ENCODE results near the gene SLC26A4.

Gene SLC26A4

GRCh38 chr7:107661081-107661864, 645 bp downstream of the SLC26A4 start:
- DNase-seq, result peak; percentile 60

DNA sequence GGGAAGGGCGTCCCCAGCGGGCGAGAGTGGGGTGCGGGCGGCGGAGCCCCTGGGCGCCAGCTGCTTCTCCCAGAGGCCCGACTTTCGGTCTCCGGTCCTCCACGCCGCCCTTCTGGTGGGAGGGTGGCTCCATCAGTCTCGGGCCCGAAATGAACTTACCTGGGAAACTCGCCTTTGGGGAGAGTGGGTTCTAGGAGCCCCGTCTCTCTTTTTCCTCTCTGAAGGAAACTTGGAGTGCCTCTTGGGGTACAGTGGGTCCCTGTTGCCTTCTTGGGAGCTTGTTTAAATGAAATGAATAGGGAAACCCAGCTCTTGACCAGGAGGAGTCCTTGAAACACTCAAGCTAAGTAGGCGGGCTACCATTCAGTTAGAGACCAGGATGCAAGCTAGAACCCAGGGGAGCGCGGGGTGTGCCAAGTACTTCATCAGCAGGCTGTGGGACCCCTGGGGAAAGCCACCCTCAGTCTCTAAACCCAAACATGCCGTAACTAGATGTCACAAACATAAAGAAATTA, 1.3 kb downstream of the SLC26A4 start:
- no peak for DNase-seq

DNA sequence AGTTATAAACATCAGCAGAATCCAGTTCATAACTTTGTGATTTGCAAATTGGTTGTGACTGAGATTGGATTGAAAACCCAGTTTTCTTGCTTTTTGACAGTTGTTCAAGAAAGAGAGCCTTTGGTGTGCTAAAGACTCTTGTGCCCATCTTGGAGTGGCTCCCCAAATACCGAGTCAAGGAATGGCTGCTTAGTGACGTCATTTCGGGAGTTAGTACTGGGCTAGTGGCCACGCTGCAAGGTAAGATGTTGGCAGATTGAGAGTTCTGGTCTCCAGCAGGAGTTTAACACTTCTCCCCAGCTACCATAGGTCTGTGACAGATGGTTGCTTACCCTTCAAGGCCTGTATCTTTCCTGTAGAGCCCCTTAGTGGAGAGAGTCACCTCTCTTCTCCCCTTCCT, 2.6 kb downstream of the SLC26A4 start:
- DNase-seq, result no peak

GRCh38 chr7:107666790-107667189, 6.2 kb downstream of the SLC26A4 start:
- no peak for DNase-seq

DNA sequence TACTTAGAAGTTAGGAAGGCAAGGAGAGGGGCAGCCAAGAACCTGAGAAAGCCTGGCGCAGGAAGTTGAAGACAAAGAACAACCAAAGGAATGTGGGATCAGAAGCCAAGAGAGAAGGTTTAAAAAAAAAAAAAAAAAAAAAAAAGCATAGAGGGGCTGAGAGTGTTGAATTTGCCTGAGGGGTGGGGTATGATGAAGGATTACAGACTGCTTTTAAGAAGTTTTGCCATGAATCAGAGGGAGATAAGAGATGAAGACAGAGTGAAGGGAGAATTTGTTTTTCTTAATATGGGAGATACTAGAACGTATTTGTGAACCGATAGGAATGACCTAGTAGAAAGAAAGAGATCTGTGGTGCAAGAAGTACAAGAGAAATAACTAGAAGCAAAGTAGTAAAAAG, 6.7 kb downstream of the SLC26A4 start:
- no peak for DNase-seq

DNA sequence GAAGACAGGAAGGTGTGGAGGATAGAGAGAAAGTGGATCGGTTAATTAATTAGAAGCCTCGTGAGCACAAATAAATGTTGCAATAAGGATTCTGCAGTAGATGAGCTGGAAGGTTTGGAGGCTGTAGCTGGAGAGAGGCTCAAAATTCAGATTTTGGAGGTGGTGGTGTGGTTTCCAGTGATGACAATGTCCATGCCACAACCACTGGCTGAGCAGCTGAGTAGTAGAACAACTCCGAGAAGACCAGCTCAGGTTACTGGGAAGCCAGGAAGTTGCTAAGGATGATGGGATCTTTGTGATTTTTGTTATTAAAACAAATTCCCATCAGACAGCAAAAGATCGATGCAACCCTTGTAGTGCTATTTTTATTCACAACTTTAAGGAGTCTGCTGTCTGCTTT, 7.7 kb downstream of the SLC26A4 start:
- DNase-seq, result peak; percentile 17

DNA sequence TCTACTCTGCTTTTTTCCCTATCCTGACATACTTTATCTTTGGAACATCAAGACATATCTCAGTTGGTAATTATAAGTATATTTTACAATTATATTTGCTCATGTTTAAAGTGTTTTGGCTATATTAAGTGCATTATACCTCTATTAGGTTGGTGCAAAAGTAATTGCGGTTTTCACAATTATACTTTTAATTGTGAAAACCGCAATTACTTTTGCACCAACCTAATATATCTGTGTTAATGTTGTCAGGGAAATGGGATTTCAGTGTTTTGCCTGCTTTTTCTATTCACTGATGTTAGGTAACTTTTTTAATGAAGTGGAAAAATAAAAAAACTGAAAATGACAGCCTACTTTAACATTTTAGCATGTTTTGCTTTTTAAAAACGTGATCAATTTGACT, 11.6 kb downstream of the SLC26A4 start:
- DNase-seq, result no peak

DNA sequence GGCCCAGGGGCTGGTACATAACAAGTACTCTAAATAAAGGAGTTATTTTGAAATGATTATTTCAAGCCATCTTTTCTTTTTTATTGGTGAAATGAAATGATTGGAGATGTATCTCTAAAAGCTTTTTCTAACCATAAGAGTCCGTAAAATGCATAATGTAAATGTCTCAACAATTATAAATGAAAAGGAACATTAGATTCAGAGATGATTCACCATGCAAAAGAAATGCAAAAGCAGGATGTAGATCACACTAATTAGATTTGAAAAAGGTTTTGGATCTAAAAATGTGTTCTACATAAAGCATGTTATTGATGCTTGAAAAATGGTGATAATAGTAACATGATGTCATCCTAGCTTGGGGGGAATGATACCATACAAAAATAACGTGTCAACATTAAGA, 15.6 kb downstream of the SLC26A4 start:
- DNase-seq, result no peak

- DNase-seq, result peak; percentile 8
Measured at GRCh38 chr7:107678110-107678753, 17.6 kb downstream of the SLC26A4 start.

DNA sequence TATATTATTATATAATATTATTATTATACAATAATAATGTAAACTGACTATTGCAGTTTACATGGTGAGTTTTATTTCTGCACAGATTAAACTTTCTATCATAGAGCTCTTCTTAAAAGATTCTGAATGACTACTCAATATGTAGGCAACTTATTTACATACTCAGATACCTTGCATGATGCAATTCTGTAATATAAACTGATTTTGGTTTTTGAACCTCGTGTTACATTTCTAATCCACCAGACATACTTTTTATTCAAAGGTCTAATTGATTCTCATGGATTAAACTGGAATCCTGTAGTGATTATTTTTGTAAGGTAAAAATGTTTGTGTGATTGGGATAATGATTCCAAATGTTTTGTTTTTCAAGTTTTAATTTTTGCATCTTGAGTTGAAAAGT, 19.9 kb downstream of the SLC26A4 start:
- no peak for DNase-seq

DNA sequence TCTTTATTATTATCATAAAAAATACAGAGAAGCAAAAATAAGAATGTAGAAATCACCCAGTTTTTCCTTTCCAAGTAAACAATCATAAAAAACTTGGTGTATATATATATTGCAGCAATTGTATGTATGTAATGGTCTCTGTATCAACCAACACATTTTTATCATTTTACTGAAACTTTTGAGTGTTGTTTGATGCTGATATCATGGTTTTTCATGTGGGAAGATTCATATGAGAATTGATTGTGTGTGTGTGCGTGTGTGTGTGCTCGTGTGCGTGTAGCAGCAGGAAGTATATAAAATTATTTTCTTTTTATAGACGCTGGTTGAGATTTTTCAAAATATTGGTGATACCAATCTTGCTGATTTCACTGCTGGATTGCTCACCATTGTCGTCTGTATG, 22.3 kb downstream of the SLC26A4 start:
- DNase-seq, result no peak

DNA sequence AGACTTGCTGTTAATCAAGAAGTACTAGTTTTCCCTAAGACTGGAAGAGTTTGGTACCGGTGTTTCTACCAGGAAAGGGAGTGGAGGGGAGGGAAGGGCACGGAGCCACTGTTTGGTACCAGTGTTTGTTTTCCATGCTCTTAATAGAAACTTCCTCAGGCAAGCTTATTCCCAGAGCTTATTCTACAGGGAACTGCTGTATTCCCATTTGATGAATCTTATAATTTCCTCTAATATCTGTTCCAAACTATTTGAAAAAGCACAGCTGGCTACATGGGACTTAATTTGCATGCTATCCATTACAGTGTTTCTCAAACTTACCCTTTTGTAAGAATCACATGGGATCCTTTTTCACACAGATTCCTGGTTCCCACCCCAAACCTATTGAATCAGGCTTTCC, 23.7 kb downstream of the SLC26A4 start:
- no peak for DNase-seq

DNA sequence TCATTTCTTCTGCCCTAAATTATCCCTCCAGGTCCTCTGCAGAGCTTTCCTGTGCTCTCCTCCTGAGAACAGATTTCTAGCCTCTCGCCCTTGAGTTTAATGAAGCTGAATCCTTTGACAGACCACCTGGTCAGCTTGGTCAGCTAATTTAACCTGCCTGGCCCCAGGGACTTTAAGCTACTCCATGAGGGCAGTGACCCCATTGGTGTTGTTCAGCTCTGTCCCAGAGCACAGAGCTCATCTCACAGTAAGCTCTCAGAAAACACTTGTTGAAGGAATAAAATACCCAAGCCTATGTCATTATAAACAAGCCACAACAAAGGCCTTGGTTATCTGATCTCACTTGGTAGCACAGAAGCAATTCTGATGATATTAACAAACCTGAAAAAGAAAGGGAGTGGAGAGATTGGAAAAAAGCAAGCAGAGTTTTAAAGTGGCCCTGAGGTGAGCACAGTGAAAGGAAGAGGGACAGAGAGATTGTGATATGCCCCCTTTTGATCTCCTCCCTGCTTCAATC, 24.4 kb downstream of the SLC26A4 start:
- no peak for DNase-seq

- no peak for DNase-seq
Measured at GRCh38 chr7:107686816-107687387, 26.3 kb downstream of the SLC26A4 start.

- DNase-seq, result no peak
Measured at GRCh38 chr7:107687656-107688055, 27.0 kb downstream of the SLC26A4 start.

- DNase-seq, result no peak
Measured at GRCh38 chr7:107689553-107689952, 28.9 kb downstream of the SLC26A4 start.

GRCh38 chr7:107690084-107690483, 29.5 kb downstream of the SLC26A4 start:
- no peak for DNase-seq

DNA sequence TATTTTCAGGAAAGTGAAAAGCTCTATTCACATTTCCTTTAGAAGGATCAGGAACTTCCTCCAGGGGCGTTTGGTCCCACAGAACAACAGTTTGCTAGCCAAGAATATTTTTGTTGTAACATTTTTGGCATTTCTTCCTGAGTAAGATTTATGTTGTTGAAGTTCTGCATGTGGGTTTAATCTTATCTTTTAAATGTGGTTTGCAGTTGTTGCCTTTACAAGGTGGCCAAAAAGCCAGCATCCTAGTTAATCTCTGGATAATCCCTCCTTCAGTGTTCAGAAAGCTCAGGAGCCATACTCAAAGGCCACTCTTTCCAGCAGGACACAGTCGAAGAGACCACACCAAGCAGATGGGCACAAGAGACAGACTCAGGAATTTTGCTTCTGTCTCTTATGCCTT, 30.0 kb downstream of the SLC26A4 start:
- DNase-seq, result no peak

DNA sequence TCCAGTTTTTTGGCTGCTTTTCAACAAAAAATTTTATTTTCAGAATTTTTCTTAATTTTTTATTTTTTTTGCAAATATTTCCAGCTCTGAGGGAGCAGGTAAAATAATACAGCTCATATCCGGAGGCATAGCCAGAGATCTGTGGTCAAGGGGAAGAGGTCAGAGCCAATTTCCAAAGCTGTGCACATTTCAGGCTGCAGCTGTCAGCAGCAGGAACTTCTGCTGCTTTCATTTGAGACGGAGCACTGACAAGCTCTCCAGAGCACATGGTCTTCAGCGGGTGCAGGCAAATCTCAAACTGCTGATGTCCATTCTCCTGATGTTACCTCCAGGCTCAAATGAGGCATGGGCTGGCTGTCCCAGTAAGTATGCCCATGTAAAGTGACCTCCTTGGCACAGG, 31.1 kb downstream of the SLC26A4 start:
- DNase-seq, result no peak

GRCh38 chr7:107692501-107692900, 31.9 kb downstream of the SLC26A4 start:
- no peak for DNase-seq

- DNase-seq, result no peak
Measured at GRCh38 chr7:107693396-107693795, 32.8 kb downstream of the SLC26A4 start.

DNA sequence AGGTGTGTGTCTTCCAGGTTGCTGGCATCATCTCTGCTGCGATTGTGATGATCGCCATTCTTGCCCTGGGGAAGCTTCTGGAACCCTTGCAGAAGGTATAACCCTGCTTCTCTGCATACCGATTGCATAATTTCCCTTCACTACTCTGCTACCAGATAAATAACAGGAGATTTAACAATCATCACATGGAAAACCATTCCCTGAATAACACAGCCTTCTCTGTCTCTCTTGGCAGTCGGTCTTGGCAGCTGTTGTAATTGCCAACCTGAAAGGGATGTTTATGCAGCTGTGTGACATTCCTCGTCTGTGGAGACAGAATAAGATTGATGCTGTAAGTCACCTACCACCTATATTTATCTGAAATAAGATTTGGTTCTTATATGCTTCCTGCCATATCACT, 33.8 kb downstream of the SLC26A4 start:
- DNase-seq, result no peak

DNA sequence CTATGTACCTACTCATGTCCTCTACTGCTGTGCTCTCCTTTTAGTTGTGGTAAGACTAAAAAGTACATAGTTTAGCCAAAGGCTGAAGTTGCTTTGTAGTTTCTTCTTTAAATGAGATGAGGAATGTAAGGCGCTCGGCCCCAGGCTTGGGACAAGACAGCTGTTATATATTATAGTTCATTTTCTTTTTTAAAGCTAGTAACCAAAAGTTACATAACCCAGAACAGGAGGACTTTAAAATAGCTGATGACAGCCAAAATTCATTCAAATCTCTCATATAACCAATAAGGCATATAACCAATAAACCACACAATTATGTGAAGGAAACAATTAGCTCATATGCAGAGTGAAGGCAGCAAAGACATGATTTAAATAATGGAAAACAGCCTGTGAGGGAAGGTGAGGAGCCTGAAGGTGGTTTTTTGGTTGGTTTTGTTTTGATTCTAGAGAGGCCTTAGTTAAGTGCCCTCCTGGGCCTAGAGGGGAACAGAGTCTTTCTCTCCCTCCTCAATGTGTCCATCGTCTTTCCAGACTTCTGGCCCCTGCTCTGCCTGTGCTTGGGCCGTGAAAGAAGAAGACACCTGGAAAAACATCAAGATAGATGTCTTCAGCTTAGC, 35.8 kb downstream of the SLC26A4 start:
- no peak for DNase-seq
